ENCODE measurements around the gene PDE4D.
"Not testable (repeated sequence)": the region's sequence is repeated elsewhere in the genome, so short reads cannot be mapped to it uniquely, and the experiment has no call there.

Gene PDE4D

GRCh38 chr5:59694411-59694810, 199.1 kb downstream of the PDE4D start:
- DNase-seq, result no peak

DNA sequence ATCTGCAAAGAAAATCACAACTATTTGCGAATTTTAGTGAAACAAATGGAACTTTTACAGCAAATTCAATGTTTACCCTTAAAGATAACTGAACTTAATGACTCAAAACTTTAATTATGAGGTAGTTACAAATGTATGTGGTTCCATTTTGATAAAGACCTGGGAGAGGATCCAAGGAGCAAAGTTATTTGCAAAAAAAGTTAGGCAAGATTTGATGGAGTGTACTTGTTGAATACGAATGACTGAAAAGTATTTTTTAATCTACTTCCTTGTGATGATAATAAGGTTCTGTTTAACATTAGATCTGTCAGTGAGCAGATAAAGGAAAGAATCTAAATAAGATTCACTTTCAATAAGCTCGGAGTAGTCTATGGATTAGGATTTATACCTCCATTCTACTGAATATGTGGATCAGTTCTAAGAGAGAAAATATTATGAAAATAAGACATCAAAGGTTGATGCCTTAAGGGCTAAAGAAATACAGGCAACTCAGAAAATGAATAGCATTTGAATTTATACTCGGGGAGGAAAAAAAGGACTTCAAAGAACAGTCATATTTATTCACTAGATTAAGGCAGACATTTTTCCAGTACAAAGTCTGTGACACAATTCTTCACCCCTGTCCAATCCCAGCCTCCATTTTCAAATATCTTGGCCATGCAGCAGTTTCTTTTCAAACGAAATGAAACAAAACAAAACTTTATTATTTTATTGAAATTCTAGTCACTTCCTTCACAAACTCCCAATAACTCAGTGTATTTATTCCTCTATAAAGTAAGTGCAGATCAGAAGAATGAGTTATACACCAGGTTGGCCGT, 199.8 kb downstream of the PDE4D start:
- no peak for DNase-seq

DNA sequence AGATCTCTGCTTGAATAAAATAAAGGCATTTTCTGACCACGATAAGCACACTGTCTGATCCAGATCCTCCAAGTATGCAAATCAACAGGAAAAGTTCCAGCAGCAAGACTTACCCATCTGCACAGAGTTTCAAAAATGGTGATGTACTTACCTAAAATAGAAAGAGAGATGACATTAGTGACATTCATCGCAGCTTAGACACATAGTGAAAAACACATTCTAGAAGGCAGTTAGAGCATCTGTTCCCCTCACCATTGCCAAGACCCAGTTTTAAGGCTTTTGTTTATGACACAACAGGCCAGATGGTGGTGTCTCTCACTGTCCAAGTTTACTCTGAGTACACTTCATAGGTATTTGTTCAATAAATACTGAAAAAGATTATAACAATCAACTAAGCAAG, 207.7 kb downstream of the PDE4D start:
- DNase-seq, result no peak

DNA sequence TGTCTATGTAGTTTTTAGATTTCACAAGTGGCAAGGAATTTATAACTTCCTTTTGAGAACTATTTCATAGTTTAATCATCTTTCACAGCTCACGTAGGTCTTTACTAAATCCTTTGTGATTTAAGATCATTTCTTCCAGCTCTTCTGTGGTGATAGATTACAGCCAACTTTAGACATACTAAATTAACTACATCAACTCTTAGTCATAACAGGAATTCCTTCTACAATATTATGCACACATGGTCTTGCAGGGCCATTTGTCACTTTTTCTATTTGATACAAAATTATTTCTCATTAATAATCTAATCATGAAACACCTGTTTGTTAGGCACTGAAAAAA, 208.4 kb downstream of the PDE4D start:
- DNase-seq, result no peak

DNA sequence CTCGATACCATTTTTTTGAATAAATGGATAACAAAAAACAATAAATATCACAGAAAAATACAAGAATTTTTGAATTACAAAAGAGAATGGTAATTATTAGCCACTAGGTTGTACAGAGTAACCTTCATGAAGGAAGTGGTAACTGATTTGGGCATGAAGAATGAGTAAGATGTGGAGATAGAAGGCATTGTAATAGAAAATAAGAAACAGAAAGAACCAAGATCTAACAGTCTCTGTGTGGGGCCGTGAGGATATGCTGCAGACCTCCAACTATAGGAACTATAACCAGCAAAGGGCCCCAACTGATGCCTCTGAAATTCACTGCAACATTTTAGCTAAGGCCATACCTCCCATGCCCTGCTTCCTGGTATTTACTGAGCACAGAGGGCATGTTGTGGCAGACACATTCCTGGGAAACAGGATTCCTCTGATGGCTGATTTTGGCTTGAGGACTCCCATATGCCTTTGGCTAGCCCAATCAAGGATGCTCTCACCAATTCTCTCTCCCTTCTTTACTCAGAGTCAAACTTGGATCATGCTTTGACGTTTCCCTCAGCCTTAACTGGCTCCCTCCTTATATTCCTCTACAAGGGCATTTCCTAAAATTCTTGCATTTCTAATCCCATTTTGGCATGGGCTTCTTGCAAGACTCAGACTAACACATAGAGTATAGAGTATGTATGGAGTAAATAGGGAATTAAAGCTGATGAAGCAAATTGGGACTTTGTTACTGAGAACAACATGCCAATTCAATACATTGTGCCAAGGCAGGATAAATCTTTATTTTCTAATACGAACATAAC, 208.9 kb downstream of the PDE4D start:
- DNase-seq, result no peak

DNA sequence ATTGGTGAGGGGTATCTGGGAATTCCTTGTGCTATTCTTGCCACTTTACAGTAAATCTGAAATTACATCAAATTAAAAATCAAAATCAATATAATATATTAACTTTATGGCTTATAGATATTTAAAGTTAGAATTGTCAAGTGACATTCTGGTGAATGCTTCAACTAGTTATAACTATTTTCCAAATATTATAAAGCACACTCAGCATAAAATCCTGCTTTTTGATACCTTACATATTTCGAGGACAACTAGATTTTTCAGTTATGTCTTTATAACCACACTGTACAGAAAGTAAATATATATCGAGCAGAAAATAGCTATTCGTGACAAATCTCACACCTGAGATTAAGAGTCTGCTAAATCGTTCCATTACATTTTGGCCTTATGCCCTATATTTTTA, 210.2 kb downstream of the PDE4D start:
- no peak for DNase-seq

- DNase-seq, result no peak
Observed at GRCh38 chr5:59682542-59682941, 211.0 kb downstream of the PDE4D start.

DNA sequence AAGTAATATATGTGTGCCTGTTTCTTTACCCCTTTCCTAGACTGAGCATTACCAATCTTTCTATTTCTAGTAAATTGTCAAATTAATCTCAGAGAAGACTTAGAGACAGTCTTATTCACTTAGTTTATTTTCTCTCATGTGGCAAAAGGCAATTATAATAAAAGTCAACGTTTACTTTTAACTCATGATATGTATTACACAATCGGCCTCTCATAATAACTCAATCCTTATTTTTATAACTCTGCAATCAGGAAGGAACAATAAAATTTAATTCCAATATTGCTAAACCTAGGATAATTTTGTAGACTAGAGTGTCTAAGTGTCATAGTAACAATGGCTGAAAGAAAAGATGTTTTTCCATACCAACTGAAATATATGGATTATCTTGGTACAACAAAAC, 214.6 kb downstream of the PDE4D start:
- no peak for DNase-seq

GRCh38 chr5:59674763-59675162, 218.8 kb downstream of the PDE4D start:
- no peak for DNase-seq

DNA sequence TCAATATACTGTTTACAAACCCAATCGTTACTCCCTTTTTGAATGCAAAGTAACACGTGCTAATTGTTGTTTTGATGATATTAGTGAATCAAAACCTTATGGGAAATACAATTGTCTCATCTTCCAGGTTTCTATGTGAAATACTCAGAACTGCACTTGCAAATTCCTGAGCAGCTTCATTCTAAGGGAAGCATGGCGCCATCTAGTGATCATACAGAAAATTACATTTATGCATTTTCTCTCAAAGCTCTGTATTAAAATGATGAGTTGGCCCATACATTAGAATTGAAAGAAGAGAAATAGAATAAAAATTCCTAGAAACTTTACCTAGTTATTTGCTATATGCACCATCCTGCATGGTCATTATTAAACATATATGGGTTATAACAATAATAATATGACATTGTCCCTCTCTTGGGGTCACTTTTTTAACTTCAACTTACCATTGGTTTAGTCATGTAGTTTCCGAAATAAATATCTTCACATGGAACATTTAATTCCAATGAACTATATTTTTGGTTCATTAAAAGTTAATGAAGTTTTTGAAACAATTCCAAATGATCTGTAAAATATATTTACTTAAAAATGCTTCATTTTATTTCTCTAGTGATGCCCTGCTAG, 220.0 kb downstream of the PDE4D start:
- DNase-seq, result peak; percentile 47

GRCh38 chr5:59666440-59667068, 227.0 kb downstream of the PDE4D start:
- no peak for DNase-seq

- not testable (repeated sequence) for DNase-seq
Observed at GRCh38 chr5:59665832-59666203, 227.7 kb downstream of the PDE4D start.

GRCh38 chr5:59665086-59665831, 228.3 kb downstream of the PDE4D start:
- DNase-seq, result no peak

DNA sequence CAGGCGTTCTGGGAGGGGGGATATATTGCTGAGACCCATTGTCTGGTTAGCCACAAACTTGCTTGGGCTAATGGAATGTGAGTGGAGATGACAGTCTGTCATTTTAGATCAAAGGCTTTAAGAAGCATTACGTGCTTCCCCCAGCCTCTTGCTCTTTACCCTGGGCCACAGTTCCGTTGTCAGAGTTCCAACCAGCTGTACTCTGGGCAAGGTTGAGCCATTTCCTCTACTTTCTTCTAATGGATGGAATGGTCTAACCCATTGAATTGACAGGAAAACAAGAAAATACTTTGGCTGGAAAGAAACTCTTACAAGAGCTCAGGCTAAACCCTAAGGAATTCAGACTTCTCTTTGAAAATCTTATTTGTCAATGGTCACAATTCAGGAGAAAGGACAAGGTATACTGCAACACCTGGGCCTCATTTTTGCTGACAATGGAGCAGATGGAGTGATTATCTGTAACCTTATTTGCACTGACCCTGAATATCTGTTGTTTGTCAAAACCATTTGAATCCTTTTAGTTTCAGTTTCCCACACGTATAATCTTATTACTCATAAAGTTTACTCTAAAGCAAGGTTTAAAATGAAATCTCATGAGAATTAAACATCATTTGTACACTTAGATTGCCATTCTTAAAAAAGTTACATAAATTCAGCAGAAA, 231.4 kb downstream of the PDE4D start:
- peak; percentile 78 for DNase-seq

- no peak for DNase-seq
Observed at GRCh38 chr5:59661311-59661710, 232.2 kb downstream of the PDE4D start.

DNA sequence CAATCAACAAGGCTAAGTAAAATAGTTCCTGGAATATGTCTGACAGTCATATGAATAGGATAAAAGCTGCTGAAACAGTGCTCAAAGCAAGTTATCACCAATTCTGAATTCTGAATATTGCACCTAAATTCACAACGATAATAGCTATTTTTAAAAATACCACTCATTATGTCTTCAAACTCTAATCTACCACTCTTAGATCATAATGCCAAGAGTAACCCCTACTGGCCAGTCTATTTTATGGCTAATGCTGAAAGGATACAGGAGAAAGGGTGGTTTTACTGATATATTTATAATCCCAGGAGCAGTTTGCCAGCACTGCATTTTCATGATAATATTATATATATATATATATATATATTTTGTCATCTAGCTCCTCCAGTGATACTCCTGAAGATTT, 232.8 kb downstream of the PDE4D start:
- no peak for DNase-seq

GRCh38 chr5:59656351-59657254, 236.9 kb downstream of the PDE4D start:
- DNase-seq, result no peak

- no peak for DNase-seq
Observed at GRCh38 chr5:59655693-59656309, 237.7 kb downstream of the PDE4D start.

GRCh38 chr5:59654691-59655090, 238.8 kb downstream of the PDE4D start:
- DNase-seq, result no peak

DNA sequence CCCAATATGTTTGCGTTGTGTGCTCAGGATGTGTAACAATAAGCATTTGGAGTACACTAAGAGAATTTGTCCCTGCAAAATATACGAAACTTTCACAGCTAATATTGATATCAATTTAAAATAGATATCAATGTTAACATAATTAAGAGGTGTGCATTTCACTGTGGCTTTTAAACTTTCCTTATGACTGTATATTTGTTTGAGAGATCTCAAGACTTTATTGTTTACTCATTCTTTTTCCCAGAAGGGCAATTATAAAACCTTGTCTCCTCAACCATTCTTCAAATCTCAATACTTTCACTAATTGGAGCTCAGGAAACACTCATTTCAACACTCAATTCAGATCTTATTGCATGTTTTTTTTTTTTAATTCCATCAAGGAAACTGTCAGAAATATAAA, 241.1 kb downstream of the PDE4D start:
- no peak for DNase-seq

Data from retina (tissue), 1 donor.